Omental fat pad (tissue), 4 donors: ENCODE results near the gene C1QTNF6. TPM values are rescaled to one million over a fixed set of nuclear protein-coding genes. Genes with fewer than 3 reads are reported as not detected.

Source experiments
- ATAC-seq: fragments of 150-250 bp; one replicate; pipeline ENCODE4 v1.9.1; 2016; ENCODE audit warnings: mild to moderate bottlenecking, moderate library complexity; ENCODE audit not compliant: low FRiP score
- DNase-seq: peaks from one replicate; pipeline ENCODE4 v3.0.0-alpha.2; 2019; ENCODE audit warnings: low spot score
- CTCF ChIP-seq, 3 donors: fragments of 450-650 bp; IDR thresholded peaks; one replicate each; pipeline ENCODE4 v1.5.1; 2016 to 2017; ENCODE audit warnings: antibody characterized with exemption in 3 of 3, mild to moderate bottlenecking in 3 of 3, moderate library complexity in 2 of 3
- total RNA-seq, 4 donors: library from RNA; depleted of rRNA; stranded (reverse); fragments of >200 nt; gene quantifications; one replicate each; pipeline ENCODE4 v1.1.0, GENCODE V29; 2016

The C1QTNF6 gene
- total RNA-seq, 4 donors from 2014 or later, result 1.0 to 2.8 (median 1.4) TPM

GRCh38 chr22:37148742-37149665 lies 39.0 kb downstream of the C1QTNF6 start:
- ATAC-seq, result no peak
- DNase-seq, result no peak
- no peak for TF ChIP-seq CTCF (IDR thresholded peaks at IDR 0.05)

GRCh38 chr22:37148031-37148651 lies 39.9 kb downstream of the C1QTNF6 start:
- DNase-seq (no peak), ATAC-seq (no peak)
- TF ChIP-seq CTCF (IDR thresholded peaks at IDR 0.05), result no peak

- no peak for TF ChIP-seq CTCF (IDR thresholded peaks at IDR 0.05)
- DNase-seq (no peak), ATAC-seq (no peak)
These were observed 40.7 kb downstream of the C1QTNF6 start for GRCh38 chr22:37147186-37147990.

DNA sequence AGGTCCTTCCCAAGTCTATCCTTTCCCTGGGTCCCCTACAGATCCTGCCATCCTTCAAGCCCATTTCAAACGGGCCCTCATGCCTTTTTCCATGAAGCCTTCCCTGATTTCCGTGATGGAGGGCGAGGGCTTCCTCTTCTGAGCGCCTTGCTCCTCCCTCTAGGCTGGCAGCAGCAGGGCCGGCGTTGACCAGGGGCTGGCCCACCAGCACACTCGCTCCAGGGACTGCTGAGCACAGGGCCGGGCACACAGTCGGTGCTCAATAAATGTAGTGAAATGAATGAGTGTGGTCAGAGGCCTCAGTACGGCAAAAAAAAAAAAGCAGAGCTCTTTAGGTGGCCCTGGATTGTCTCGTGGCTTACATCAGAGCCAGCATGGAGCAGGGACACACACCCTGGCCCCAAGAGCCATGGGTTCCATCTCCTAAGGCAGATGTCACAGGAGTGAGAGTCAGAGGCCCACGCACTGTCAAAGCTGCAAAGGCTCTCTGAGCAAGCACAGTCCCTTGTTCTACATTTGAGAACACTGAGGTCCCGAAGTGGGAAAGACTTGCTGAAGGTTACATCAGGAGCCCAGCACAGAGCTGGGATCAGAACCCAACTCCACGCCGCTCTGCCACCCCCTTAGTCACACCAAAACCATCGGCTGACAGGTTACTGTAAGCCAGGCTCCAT lies 41.4 kb downstream of the C1QTNF6 start:
- ATAC-seq, result no peak
- TF ChIP-seq CTCF (IDR thresholded peaks at IDR 0.05), result no peak
- DNase-seq, result no peak

DNA sequence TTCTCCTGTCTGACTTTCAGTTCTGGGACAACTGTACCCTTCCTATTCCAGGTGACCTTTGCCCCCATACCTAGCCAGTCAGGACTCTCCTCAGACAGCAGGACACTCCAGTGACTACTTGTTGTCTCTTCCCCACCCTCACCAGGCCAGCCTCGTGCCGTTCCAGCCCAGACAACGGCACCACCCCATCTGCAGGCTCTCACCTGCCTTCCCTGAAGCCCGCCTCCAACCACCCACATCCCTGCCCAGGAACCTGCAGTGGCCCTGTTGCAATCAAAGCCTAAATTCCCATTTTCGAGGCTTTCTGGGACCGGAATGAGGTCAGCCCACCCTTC lies 42.0 kb downstream of the C1QTNF6 start:
- TF ChIP-seq CTCF (IDR thresholded peaks at IDR 0.05), result no peak
- ATAC-seq (no peak), DNase-seq (no peak)

- no peak for DNase-seq
- no peak for TF ChIP-seq CTCF (IDR thresholded peaks at IDR 0.05)
- no peak for ATAC-seq
These were observed 42.6 kb downstream of the C1QTNF6 start for GRCh38 chr22:37145180-37146050.
